COLO668 (cell line): ENCODE measurements around the gene KIF1A.
"Not testable (repeated sequence)": the region's sequence is repeated elsewhere in the genome, so short reads cannot be mapped to it uniquely, and the experiment has no call there.

Experiments
- DNase-seq: peaks from one replicate; lab custom pipeline; 2025; ENCODE audit not compliant: unreplicated experiment; lab: John Stamatoyannopoulos, UW

The KIF1A gene

GRCh38 chr2:240787521-240788472 lies 32.2 kb downstream of the KIF1A start:
- no peak for DNase-seq

- no peak for DNase-seq
Observed at GRCh38 chr2:240786871-240787311, 33.1 kb downstream of the KIF1A start.

GRCh38 chr2:240786355-240786841 lies 33.6 kb downstream of the KIF1A start:
- no peak for DNase-seq

- no peak for DNase-seq
Observed at GRCh38 chr2:240785424-240786335, 34.3 kb downstream of the KIF1A start.

- DNase-seq, result no peak
Observed at GRCh38 chr2:240784629-240785423, 35.2 kb downstream of the KIF1A start.

- DNase-seq, result no peak
Observed at GRCh38 chr2:240783819-240784621, 36.0 kb downstream of the KIF1A start.

- no peak for DNase-seq
Observed at GRCh38 chr2:240782886-240783818, 36.9 kb downstream of the KIF1A start.

GRCh38 chr2:240782221-240782885 lies 37.7 kb downstream of the KIF1A start:
- no peak for DNase-seq

- DNase-seq, result no peak
Observed at GRCh38 chr2:240781471-240782220, 38.4 kb downstream of the KIF1A start.

GRCh38 chr2:240780023-240780700 lies 39.9 kb downstream of the KIF1A start:
- DNase-seq, result no peak

GRCh38 chr2:240779250-240779832 lies 40.7 kb downstream of the KIF1A start:
- DNase-seq, result not testable (repeated sequence)

- no peak for DNase-seq
Observed at GRCh38 chr2:240778426-240778825, 41.6 kb downstream of the KIF1A start.

- DNase-seq, result no peak
Observed at GRCh38 chr2:240777456-240778212, 42.4 kb downstream of the KIF1A start.

- DNase-seq, result no peak
Observed at GRCh38 chr2:240775905-240776304, 44.1 kb downstream of the KIF1A start.

GRCh38 chr2:240774856-240775255 lies 45.2 kb downstream of the KIF1A start:
- no peak for DNase-seq

GRCh38 chr2:240769096-240769495 lies 50.9 kb downstream of the KIF1A start:
- no peak for DNase-seq
